ENCODE data around the gene UBR3.
"Not testable (repeated sequence)": the region's sequence is repeated elsewhere in the genome, so short reads cannot be mapped to it uniquely, and the experiment has no call there.

Gene UBR3

DNA sequence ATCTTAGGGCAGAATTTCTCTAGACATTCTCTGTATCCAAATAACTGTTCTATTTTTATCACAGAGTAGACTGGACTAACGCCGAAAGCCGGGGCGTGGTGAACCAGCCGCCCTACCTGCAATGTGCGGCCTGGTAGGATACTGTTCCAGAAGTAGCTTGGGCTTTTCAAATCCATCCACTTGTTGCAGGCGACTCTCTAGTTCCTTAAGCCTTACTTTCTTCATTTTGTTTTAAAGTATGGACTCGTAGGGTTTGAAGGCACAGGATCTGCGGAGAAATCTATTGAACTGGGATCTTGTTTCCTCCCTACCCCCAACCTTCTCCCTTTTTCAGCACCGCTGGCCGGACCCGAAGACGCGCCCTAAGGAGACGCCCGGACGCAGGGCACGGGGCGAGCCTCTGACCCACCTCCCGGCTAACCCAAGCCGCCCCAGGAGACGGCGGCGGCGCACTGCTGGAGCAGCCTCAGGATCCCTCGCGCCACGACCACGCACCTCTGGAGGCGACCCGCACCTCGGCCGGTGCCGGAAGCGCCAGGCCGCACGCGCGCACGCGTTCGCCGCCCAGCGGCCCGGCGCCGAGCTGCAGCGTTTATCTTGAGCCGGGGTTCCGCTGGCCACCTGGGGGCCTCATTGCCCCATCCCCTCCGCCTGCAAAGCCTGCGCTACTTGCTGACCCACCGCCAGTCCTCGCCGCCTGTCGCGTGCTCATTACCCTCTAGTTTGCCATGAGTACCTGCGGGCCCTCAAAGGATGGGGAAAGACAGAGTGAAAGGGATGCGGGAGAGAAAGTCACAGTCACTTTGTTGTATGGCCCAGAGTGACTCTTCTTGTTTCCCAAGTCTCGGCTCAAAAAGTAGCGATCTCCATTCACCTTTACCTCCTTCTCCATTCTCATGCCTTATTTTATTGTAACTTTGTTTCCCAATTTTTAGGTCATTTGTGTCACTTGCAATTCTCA is 2.6 kb upstream of the UBR3 start, which contains the start of gene METTL5:
Gene METTL5, minus strand, starts transcription at position 533 of the 961 bp plus-strand sequence. Its CDS starts 308 bp downstream, at position 225.
- peak; percentile 73 to 76 for DNase-seq

DNA sequence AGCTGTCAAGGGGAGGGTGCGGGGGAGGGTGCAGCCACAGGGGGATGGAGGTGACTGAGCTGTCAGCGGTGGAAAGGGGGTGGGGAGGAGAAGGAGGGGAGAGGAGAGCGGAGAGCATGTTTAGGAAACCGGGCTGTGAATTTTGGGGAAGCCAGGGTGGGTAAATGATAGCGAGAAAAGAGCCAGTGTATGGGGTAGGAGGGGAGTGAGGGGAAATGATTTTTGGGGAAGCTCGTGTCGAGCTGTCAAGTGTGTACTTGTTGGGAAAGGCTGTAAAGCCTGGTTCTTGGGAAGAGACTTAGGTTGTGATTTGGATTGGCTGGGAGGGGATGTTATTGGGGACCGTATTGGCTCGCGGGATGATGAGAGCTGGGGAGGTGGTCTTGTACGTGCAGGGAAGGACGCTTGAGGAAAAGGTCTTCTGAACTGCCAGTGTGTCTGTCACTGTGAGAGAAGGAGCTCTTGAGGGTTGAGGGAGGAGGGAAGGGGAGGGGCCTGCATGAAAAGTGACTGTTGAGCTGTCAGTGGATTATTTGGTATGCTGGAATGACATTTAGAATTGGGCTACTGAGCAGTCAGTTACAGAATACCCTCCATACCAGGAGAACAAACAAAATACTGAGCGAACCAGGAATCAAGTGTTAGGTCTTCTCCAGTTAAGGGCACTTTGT is 1.0 kb downstream of the UBR3 start:
- peak; percentile 25 to 46 for DNase-seq

DNA sequence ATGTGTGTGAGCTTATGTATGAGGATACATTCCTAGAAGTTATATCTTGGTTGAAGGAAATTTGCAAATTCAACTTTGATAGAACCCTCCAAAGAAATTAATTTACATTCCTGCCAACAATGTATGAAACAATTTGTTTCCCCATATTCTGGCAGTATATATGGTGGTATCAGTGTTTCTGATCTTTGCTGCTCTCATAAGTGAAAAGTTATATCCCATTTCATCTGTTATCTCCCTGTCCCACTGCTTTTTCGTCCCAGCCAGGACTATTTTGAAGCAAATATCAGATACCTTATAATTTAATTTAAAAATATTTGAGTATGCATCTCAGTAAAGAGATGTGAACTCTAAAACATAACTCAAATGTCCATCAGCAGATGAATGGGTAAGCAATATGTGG is 7.1 kb downstream of the UBR3 start:
- no peak for DNase-seq

DNA sequence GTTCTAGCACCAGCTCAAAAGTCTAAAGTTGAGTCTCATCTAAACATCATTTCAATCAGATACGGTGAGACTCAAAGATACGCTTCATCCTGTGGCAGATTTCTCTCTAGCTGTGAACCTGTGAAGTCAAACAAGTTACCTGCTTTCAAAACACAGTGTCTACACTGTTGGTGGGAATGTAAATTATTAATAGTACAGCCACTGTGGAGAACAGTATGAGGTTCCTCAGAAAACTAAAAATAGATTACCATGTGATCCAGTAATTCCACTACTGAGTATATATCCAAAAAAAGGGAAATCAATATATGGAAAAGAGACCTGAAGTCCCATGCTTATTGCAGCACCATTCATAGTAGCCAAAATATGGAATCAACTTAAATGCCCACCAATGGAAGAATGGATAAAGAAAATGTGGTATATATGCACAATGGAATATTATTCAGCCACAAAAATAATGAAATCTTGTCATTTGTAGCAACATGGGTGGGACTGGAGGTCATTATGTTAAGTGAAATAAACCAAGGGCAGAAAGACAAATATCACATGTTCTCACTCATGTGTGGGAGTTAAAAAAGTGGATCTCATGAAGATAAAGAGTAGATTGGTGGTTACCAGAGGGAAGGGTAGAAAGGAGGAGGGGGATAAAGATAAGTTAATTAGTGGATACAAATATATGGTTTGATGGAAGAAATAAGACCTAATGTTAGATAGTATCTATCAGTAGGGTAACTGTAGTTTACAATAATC is 11.7 kb downstream of the UBR3 start:
- DNase-seq = no peak

DNA sequence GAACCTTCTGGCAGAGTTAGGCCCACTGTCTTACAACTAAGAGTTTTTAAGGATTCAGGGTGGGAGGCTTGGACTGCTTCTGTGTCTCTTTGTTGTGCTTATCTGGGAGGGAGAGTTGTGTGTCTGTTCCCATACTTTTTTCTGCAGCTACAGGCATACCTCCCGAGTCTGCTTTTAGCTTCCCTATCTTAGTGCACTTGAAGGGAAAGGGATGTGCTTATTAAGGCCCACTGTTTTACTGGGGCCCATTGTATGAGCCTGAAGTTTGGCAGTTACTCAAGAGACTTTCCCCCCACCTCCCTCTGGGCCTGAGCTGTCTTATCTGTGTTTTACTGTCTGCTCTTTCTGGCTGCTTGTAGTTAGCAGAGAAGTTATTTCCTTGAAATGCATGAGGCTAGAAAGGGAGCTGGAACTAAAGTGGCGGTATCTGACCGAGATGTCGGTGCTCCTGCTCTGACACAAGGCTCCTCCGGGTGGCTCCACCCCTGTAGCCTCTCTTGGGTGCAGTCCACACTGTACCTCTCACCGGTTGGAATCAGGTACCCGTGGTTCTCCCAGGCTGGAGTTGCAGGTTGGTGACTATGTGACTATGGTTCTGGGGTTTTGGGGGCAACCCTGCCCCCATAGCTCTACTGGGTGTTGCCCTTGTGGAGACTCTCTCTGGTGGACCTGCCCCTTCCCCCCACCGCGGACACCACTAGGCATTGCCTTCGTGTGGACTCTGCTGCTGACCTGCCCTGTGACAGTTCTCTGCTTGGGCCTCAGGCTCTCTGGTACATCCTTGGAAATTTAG is 12.9 kb downstream of the UBR3 start:
- DNase-seq = no peak

DNA sequence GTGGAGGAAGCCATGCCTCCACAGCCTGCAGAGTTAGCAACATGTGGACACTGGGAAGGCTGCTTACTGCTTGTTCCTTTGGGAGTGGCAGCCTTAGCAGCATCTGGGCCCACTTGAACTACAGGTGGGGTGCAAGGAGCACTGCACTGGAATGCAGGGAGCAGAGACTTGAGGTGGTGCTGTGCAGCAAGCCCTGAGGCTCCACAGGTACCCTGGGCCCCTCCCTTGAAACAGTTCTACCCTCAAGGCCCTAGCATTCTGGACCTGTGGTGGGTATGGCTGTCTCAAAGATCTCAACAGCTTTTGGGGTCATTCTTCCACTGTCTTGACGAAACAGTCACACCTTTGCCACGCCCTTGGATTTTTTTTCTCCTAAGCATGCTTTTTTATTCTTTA is 13.5 kb downstream of the UBR3 start:
- no peak for DNase-seq

DNA sequence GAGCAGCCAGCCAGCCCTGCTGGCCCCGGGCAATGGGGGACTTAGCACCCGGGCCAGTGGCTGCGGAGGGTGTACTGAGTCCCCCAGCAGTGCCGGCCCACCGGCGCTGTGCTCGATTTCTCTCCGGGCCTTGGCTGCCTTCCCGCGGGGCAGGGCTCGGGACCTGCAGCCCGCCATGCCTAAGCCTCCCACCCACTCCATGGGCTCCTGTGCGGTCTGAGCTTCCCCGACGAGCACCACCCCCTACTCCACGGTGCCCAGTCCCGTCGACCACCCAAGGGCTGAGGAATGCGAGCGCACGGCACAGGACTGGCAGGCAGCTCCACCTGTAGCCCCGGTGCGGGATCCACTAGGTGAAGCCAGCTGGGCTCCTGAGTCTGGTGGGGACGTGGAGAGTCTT is 14.4 kb downstream of the UBR3 start:
- not testable (repeated sequence) for DNase-seq

DNA sequence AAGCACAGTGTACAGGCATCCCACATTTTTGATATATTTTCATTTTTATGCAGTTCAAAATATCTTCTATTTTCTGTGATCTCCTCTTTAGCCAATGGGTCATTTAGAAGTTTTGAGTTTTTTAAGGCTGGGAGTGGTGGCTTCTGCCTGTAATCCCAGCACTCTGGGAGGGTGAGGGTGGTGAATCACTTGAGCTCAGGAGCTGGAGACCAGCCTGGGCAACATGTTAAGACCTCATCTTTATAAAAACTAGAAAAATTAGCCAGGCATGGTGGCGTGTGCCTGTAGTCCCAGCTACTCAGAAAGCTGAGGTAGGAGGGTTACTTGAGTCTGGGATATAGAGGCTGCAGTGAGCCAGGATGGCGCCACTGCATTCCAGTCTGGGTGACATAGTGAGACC is 17.8 kb downstream of the UBR3 start:
- DNase-seq = no peak

DNA sequence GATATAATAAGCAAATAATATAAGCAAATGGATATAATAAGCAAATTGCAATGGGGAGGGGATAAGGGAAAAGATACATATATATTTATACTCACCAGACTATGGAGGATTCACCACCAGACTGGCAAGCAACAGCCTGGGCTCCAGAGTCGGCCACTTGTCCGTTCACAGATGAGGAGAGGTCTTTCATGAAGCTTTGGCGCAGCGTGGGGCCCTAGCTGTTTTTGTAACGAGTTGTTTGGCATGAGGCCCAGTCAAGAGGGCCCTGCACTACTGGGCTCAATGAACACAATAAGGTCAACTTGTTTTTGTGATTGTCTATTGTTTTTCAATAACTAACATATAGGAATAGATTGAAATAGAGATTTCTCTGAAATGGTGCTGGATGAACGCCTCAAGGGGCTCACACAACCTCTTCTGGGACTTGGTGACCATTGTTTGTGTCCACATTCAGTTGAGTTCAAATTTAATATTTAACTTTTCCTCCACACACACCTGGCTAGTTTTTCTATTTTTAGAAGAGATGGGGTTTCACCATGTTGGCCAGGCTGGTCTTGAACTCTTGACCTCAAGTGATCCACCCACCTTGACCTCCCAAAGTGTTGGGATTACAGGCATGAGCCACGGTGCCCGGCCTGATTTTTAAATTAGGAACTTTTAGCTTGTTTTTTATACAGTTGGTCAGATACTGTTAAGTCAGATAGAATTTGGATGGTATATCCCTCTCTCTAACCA is 21.9 kb downstream of the UBR3 start:
- not testable (repeated sequence) for DNase-seq

DNA sequence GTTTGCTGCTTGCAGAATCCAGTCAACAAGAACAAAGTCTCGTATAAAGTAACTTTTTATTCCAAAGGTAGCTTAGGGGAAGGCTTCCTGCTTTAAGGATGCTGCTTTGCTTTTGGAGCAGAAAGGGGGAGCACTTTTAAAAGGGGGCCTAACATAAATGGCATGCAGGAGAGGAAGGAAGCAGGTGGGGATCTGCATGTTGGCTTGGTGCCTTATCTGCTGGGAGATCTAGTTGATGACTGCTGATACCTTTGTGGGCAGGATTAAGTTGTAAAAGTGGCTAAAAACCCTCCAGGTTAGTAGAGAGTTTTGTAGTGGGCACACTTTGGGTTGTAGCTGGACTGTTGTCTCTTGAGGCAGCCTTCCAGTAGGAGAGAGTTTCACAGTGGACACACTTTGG is 22.5 kb downstream of the UBR3 start:
- DNase-seq = no peak

DNA sequence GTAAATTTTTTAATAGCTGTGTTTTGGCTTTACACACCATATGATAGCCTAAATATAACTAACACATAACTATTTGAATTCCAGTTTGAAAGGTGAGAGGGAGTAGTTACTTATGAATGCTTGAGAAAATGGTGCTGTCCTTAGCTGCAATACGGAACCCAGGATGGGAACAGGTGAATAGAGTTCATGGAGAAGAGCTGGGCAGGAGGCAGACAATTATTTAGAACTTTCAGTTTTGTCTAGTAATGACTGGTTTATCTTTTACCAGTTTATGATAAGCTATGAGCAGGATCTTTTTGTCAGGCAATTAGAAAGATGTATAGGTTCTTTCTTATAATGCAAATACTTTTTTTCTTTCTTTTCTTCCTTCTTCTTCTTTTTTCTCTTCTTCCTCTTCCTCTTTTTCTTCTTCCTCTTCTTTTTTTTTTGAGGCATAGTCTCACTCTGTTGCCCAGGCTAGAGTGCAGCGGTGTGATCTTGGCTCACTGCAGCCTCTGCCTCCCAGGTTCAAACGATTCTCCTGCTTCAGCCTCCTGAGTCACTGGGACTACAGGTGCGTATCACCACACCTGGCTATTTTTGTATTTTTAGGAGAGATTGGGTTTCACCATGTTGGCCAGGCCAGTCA is 25.9 kb downstream of the UBR3 start:
- no peak for DNase-seq

DNA sequence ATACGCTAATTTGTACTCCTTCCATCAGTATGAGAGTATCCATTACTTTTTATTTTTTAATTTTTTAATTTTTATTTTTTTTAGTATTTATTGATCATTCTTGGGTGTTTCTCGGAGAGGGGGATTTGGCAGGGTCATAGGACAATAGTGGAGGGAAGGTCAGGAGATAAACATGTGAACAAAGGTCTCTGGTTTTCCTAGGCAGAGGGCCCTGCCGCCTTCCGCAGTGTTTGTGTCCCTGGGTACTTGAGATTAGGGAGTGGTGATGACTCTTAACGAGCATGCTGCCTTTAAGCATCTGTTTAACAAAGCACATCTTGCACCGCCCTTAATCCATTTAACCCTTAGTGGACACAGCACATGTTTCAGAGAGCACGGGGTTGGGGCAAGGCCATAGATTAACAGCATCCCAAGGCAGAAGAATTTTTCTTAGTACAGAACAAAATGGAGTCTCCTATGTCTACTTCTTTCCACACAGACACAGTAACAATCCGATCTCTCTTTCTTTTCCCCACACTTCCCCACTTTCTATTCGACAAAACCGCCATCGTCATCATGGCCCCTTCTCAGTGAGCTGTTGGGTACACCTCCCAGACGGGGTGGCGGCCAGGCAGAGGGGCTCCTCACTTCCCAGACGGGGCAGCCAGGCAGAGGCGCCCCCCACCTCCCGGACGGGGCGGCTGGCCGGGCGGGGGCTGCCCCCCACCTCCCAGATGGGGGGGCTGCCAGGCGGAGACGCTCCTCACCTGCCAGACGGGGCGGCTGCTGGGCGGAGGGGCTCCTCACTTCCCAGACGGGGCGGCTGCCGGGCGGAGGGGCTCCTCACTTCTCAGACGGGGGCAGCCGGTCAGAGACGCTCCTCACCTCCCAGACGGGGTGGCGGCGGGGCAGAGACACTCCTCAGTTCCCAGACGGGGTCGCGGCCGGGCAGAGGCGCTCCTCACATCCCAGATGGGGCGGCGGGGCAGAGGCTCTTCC is 28.3 kb downstream of the UBR3 start:
- DNase-seq = not testable (repeated sequence)

DNA sequence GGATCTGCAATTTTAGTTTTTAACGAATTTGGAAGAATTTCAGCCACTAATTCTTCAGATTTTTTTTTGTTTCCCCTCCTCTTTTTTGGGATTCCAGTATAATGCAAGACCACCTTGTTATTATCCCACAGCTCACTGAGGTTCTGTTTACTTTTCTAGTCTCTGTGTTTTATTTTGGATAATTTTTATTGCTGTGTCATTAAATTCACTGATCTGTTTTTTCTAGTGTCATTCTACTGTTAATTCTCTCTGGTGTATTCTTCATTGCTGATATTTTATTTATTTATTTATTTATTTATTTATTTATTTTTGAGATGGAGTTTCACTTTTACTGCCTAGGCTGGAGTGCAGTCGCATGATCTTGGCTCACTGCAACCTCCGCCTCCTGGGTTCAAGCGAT is 32.2 kb downstream of the UBR3 start:
- DNase-seq = no peak

DNA sequence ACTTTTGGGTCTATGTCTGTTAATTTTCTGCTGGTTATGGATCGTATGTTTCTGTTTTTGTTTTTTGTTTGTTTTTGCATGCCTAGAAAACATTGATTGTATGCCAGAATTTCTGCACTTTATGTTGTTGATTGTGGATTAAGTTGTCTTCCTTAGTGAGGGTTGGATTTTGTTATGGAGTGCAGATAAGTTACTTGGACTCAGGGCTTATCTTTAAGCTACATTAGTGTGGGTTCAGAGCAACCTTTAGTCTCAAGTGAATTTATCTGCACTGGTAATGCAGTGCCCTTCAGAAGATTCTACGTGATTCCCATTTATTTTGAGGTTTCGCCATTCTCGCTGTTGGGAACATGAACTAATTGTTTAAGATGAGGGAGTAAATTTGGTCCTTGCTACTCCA is 32.9 kb downstream of the UBR3 start:
- no peak for DNase-seq

DNA sequence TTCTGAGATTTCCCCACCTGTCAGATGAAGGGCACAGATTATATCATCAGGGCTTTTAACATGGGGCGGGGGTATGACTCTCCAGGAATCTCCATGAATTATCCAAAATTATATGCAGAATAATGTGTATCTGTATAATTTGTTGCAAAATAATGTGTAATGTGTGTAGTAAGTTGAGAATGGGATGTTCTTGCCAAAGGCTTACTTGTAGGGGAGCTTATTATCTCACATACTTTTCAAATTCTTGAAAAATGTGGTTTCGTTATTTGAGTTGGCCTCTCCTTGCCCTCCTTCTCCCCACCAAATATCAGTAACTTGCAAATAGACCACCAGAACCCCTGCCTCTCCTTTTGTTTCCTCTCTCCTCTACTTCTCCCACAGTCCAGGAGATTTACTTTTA is 35.6 kb downstream of the UBR3 start:
- no peak for DNase-seq

DNA sequence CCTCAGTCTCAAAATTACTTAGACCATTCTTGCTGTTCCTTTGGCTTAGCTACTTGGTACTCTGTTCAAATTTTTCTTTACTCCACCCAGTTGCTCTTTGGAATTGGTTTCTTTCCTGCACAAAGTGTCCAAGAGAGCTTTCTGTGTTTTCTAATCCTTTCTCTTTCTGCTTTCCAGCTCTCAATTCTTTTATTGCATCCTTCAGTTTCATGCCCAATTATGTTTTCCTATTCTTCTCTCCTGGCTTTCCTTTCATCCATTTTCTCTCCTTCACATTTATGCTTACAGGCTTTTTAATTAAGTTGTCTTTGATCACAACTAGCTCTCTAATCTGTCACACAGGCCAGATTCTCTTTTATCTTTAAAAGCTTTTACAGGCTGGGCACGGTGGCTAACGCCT is 38.2 kb downstream of the UBR3 start:
- DNase-seq = no peak

DNA sequence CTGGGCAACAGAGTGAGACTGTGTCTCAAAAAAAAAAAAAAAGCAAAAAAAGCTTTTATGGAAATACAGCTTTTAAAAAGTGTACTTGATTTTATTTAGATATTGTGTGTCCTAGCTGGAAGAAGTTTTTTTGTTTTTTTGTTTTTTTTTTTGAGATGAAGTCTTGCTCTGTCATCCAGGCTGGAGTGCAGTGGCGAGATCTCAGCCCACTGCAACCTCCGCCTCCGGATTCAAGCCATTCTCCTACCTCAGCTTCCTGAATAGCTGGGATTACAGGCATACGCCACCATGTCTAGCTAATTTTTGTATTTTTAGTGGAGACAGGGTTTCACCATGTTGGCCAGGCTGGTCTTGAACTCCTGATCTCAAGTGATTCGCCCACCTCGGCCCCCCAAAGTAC is 39.0 kb downstream of the UBR3 start:
- not testable (repeated sequence) for DNase-seq

DNA sequence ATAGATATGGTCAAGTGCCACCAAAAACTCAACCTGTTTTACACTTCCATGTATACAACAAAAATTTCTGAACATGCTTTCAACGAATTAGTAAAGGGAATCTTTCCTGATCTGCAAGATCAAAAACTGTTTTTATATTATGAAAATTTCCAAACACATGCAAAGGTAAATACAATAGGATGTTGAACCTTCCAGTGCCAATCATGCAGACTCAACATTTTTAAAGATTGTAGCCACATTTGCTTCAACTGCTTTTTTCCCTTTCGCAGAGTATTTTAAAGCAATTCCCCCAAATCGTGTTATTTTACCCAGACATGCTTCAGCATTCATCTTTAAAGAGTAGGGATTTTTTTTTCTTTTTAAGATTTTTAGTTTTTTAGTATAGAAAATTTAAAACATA is 40.3 kb downstream of the UBR3 start:
- DNase-seq = no peak

DNA sequence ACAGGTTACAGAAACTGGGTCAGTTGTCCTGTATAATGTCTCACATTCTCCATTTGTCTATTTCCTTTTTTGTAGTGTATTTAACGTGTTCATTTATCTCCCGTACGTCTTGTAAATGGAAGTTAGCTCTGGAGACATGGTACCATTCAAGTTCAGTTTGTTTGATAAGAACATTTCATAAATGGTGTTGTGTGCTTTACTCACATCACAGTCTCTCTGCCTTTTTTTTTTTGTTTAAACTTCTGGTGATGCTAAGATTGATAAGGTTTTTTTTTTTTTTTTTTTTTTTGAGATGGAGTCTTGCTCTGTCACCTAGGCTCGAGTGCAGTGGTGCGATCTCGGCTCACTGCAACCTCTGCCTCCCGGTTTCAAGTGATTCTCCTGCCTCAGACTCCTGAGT is 41.7 kb downstream of the UBR3 start:
- no peak for DNase-seq

DNA sequence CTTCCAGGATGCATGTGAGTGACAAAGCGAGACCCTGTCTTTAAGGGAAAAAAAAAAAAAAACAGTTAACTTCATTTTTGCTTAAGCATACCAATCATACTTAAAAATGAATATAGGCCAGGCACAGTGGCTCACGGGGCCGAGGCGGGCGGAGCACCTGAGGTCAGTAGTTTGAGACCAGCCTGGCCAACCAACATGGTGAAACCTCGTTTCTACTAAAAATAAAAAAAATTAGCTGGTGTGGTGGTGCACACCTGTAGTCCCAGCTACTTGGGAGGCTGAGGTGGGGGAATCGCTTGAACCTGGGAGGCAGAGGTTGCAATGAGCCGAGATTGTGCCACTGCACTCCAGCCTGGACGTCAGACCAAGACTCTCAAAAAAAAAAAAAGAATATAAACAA is 44.1 kb downstream of the UBR3 start:
- DNase-seq = not testable (repeated sequence)
